ENCODE results near the gene FOLH1.
A peak's percentile ranks its signal among the peaks of the same experiment; 100 is the strongest.
"Not testable (repeated sequence)": the region's sequence is repeated elsewhere in the genome, so short reads cannot be mapped to it uniquely, and the experiment has no call there.

The FOLH1 gene

DNA sequence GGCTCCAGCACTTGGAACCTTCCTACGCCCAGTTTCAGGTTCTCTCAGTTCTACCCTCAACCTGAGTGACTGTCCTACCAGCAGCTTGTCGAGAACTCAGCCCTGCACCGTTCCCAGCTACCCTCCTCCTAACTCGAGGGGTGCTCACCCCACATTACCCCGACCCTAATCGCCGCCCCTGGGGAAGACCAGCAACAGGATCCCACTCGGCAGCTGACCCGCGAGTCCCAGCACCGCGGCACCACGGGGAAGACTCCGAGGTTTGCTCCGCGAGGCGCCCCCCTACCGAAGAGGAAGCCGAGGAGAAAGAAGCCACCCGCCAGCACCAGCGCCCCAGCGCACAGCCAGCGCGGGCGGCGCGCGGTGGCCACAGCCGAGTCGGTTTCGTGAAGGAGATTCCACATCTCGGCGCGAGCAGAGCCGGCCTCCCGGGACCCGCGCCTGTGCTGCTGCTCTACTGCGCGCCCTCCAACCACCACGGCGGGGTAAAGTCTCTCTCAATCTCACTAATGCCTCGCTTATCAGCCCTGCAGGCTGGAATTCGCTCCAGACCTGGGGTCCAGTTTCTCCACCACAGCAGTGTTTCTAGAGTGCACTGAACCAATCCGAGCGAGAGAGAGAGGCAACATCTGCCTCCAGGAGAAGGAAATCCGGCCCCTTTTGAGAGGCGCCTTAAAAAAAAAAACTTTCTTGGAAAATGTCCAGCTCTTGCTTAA lies at the start of gene FOLH1:
Gene FOLH1, minus strand, starts transcription at position 597 of the 716 bp plus-strand sequence. Its CDS starts 193 bp downstream, at position 404.
- peak in 36 of 56 donors; percentile 16 to 82 (median 39) for DNase-seq

GRCh38 chr11:49255148-49255547 lies 46.7 kb upstream of the FOLH1 start:
- not testable (repeated sequence) for DNase-seq

- DNase-seq = not testable (repeated sequence)
Observed at GRCh38 chr11:49251212-49251611, 42.8 kb upstream of the FOLH1 start.

DNA sequence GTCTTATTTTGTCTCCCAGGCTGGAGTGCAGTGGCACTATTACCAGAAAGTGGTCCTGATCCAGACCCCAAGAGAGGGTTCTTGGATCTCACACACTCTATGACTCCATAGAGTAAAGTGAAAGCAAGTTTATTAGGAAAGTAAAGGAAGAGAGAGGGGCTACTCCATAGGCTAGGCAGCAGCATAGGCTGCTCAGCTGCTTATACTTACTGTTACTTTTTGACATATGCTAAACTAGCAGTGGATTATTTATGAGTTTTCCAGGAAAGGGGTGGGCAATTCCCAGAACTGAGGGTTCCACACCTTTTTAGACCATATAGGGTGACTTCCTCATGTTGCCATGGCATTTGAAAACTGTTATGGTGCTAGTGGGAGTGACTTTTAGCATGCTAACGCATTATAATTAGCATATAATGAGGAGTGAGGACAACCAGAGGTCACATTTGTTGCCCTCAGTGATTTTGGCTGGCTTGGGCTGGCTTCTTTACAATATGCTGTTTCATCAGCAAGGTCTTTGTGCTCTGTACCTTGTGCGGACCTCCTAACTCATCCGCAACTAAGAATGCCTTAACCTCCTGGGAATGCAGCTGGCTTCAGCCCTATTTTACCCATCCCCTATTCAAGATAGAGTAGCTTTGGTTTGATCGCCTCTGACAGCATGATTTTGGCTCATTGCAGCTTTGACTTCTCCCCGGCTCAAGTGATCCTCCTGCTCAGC lies 42.2 kb upstream of the FOLH1 start:
- not testable (repeated sequence) for DNase-seq

DNA sequence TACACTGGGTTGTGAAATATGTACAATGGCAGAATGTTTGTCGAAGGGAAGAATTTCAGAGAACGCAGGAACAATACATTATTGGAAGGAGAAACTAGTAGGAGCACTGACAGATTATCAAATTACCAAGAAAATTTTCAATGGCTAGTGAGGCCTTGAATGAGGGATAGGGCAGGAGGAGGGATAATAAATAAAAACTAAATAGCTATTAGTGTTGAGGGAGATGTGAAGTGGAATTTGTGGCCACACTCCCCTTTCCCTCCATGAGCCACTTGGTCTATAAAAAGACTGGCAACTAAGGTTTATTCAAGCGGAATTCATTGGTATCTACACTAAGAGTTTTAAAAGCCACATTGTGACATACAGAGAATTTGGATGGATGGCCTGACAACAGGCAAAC lies 41.0 kb upstream of the FOLH1 start:
- DNase-seq = not testable (repeated sequence)

GRCh38 chr11:49233685-49234084 lies 25.3 kb upstream of the FOLH1 start:
- DNase-seq = not testable (repeated sequence)

DNA sequence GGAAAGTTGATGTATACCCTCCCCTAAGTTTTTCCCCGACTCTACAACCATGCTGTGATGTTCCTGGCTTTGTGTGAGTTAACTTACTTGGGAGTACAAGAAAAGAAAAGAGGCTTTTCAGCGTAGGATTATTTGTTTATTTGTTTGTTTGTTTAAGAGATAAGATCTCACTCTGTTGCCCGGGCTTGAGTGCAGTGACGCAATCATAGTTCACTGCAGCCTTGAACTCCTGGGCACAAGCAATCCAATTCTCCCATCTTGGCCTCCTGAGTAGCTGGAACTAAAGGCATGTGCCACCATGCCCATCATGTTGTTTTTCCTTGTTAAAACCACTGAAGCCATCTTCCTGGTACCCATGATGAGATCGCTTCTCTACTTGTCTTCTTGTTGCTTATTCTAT lies 24.6 kb upstream of the FOLH1 start:
- DNase-seq = not testable (repeated sequence)

DNA sequence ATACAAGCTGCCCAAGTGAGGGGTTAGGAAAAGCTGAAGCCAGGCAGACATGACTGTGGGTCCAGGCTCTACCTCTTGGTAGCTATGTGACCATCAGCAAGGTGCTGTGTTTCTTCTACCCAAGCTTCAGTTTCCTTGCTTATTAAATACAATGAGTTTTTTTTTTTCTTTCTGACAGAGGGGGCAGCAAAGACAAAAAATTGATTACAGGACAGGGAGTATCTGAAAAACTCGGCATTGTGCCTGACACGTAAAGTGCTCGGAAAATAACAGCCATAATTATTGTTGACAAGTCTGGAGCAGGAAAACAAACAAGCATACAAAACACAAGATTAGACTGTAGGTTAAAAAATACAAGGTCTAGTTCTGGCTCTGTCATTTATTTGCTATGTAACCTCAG lies 23.3 kb upstream of the FOLH1 start:
- DNase-seq = not testable (repeated sequence)

- peak in 4 of 56 donors; percentile 9 to 23 (median 17) for DNase-seq
Observed at GRCh38 chr11:49230534-49230933, 22.1 kb upstream of the FOLH1 start.

DNA sequence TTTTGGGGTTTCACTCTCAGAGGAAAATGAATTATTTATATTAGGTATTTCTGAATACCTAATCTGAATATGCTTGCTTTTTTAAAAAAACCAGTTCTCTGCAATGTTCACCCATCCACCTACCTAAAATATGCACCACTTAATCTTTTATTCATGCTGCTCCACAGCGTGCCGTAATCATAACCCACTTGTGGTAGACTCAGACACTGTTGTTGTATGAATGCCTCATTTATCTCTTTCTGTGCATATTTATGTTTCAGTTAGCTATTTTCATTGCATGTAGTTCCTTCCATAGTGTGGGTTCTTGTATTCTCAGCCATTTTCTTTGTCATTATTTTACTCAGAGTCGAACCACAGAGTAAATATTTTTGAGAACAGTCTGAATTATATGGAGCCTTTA lies 21.6 kb upstream of the FOLH1 start:
- peak in 4 of 56 donors; percentile 3 to 8 (median 5) for DNase-seq

- not testable (repeated sequence) for DNase-seq
Observed at GRCh38 chr11:49229136-49229535, 20.7 kb upstream of the FOLH1 start.

DNA sequence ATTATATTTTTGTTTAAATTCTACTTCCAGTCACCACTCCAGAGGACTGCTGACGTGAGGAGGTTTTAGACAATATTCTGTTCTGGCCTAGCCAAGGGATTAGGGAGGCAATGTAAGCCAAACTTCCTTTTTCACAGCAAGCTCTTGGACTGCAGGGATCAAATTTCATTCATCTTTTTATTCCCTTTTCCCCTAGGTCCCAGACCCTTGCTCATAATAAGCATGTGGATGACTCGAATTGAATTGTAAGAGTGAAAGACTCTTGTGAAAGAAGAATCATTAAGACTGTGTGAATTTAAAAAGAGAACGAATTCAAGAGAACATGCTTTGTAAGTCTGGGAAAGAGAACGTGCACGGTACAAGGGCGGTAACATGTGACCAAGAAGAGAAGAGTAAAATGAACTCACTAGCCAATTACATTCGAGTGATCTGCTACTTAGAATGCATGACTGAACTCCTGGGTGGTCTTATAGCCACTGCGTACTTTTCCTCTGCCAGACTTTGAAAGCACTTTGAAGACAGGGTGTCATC lies 16.9 kb upstream of the FOLH1 start:
- DNase-seq = not testable (repeated sequence)

GRCh38 chr11:49221112-49221511 lies 12.7 kb upstream of the FOLH1 start:
- no peak for DNase-seq

DNA sequence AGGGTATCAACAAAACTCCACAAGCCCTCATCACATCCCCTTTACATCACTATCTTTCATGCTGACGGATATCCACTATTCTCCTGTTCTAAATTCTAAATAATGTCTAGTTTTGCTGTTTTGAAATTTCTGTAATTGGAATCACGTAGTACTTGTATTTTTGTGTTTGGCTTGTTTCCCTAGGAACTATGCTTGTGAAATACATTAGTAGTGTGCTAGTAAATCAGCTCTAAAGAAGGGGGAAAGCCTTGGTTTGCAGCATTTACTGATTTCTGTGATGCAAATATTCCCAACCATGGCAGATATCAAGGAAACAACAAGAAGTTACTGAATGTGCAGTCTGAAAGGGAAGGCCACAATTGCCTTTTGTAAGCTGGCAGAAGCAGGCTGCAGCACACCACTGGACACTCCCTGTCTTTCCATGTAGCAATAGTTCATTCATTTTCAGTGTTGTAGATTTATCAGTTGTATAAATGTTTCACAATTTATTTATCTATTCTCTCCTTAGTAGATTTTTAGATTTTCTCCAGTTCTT lies 4.7 kb upstream of the FOLH1 start:
- DNase-seq = peak in 24 of 56 donors; percentile 6 to 62 (median 18)

DNA sequence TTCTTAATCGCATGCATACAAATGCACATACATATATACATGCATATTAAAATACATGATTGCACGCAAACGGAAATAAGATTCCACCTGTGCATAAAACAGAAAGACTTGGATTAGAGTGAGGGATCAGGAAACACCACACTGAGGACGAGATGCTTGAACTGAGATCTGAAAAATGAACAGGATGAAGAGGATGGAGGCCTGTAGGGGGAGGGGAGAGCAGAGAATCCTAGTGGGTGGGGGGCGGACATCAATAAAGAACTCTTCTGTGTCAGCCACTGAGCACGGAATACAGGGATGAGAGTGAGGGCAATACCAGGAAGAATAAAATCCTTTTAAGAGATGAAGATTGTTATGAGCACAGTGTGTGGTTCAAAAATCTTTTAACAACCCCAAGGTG lies 1.4 kb downstream of the FOLH1 start:
- peak in 19 of 56 donors; percentile 9 to 51 (median 25) for DNase-seq

DNA sequence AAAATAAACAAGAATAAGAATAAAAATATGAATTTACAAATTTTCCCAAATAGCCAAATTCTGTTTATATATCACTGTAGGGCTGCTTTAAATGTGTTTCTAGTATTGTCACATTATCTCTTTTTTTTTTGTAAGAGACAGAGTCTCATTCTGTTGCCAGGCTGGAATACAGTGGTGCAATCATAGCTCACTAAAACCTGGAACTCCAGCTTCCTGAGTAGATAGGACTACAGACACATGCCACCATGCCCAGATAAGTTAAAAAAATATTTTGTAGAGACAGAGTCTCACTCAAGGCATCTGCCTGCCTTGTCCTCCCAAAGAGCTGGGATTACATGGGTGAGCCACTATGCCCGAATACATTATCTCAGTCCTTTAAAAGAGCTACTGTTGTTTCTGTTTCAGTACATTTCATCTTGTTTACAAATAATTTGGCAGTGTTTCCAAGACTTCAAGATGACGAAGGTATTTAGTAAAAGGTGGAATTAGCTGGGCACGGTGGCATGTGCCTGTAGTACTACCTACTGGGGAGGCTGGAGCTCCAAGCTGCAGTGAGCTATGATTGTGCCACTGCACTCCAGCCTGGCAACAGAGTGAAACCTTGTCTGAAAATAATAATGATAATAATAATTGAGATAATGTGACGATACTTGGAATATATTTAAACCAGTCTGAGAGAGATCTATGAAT lies 6.0 kb downstream of the FOLH1 start:
- DNase-seq = no peak

GRCh38 chr11:49196775-49197174 lies 11.6 kb downstream of the FOLH1 start:
- DNase-seq = not testable (repeated sequence)

GRCh38 chr11:49196002-49196401 lies 12.4 kb downstream of the FOLH1 start:
- not testable (repeated sequence) for DNase-seq

DNA sequence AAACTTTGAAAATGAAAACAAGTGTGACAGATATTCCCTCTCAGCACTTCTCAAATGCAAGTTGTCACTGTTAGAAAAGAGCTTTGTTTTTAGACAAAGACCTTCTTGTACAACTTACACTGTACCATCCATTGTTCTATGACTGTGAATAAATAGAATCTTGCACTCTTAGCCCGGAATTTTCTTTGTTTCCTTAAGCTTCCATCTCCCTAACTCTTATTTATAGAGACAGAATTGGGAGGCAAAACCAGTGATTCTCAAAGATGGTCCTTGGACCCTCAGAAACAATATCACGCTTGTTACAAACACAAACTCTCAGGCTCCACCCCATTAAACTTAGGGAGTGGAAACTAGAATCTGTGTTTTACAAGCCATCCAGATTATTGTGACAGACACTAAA lies 18.1 kb downstream of the FOLH1 start:
- peak in 1 of 56 donors; percentile 34 for DNase-seq

GRCh38 chr11:49186225-49186624 lies 22.2 kb downstream of the FOLH1 start:
- not testable (repeated sequence) for DNase-seq

GRCh38 chr11:49185597-49185996 lies 22.8 kb downstream of the FOLH1 start:
- DNase-seq = not testable (repeated sequence)

Measured in nucleus accumbens (tissue), 56 donors.